Stomach (tissue), 9 donors: Measurements from ENCODE around the gene ACTN4. TPM values are rescaled to one million over a fixed set of nuclear protein-coding genes. Genes with fewer than 3 reads are reported as not detected.
A peak's percentile ranks its signal among the peaks of the same experiment; 100 is the strongest.

ENCODE experiments used
- DNase-seq, 2 donors: peaks; one replicate each; pipeline versions ENCODE4 v3.0.0 to v3.0.0-alpha.2; 2013 to 2019
- H3K27ac ChIP-seq, 5 donors: fragments of 200-600 bp in 4 of 5; sonication (generic) in 4 of 5; one replicate each; pipeline ENCODE4 v1.5.1; 2013 to 2019; ENCODE audit warnings: mild to moderate bottlenecking in 1 of 5, moderate library complexity in 1 of 5
- H3K27me3 ChIP-seq, 3 donors: fragments of 200-600 bp; sonication (generic); one replicate each; pipeline ENCODE4 v1.5.1; 2017 to 2019; ENCODE audit warnings: mixed run types in 1 of 3
- H3K36me3 ChIP-seq, 4 donors: fragments of 200-600 bp; sonication (generic); 1 replicate in 3 of 4; 2 replicates in 1 of 4; pipeline ENCODE4 v1.5.1; 2016 to 2019
- H3K4me1 ChIP-seq, 4 donors: fragments of 200-600 bp; sonication (generic); one replicate each; pipeline ENCODE4 v1.5.1; 2016 to 2019
- H3K4me3 ChIP-seq, 4 donors: fragments of 200-600 bp; sonication (generic) in 3 of 4; one replicate each; pipeline ENCODE4 v1.5.1; 2016 to 2019; ENCODE audit warnings: mild to moderate bottlenecking in 1 of 4
- H3K9me3 ChIP-seq, 4 donors: fragments of 200-600 bp; sonication (generic); one replicate each; pipeline ENCODE4 v1.5.1; 2016 to 2019
- EP300 ChIP-seq: sonication (generic); formaldehyde crosslinking; IDR thresholded peaks from one replicate; pipeline ENCODE4 v1.6.1; 2017; ENCODE audit warnings: antibody characterized with exemption
- POLR2A ChIP-seq, 4 donors: fragments of 450-650 bp; IDR thresholded peaks; one replicate each; pipeline ENCODE4 v1.6.1; 2016; ENCODE audit warnings: antibody characterized with exemption in 4 of 4, control low read depth in 2 of 4, mild to moderate bottlenecking in 1 of 4, moderate library complexity in 1 of 4
- POLR2AphosphoS5 ChIP-seq, 3 donors: sonication (generic); formaldehyde crosslinking; IDR thresholded peaks; one replicate each; pipeline ENCODE4 v1.6.1; 2016; ENCODE audit warnings: antibody characterized with exemption in 3 of 3
- WGBS, 5 donors: extraction: QIAGEN DNeasy Blood & Tissue Kit in 3 of 5; methylation state at CpG; one replicate each; pipeline versions ENCODE4 v1.1.5 to v1.1.7; 2013 to 2018; 5-methylcytosine and 5-hydroxymethylcytosine counted together
- intact Hi-C: fragments of 100-400 bp; cut with DNase I; formaldehyde crosslinking; loops from one replicate; pipeline ENCODE4 v1.15.1; 2023; ENCODE audit warnings: low total_unique reads
- polyA plus RNA-seq, 3 donors: library from polyadenylated mRNA; stranded (reverse); fragments of 200-250 nt; gene quantifications; one replicate each; pipeline ENCODE4 v1.2.3, GENCODE V29; 2013
- total RNA-seq, 5 donors: library from RNA; depleted of rRNA; stranded (reverse); fragments of >200 nt; gene quantifications; one replicate each; pipeline versions ENCODE4 v1.1.0 to v1.2.3, GENCODE V29; 2014 to 2016
- TF ChIP-seq, protein P1 (sequence below), 7 experiments: fragments of 450-650 bp in 4 of 7; fragments of 200-600 bp in 3 of 7; sonication (generic) in 3 of 7; IDR thresholded peaks; one replicate each; pipeline ENCODE4 v1.5.1; 2016 to 2019; ENCODE audit warnings: antibody characterized with exemption in 7 of 7, control low read depth in 2 of 7, mild to moderate bottlenecking in 1 of 7
- donor health status: healthy with polysubstance abuse.
- donor health status: Bipolar disorder and iron deficiency.
- donor health status: healthy.

The ACTN4 gene
- total and polyA plus RNA-seq, 8 donors: 55.3 to 343 (median 261) TPM

DNA sequence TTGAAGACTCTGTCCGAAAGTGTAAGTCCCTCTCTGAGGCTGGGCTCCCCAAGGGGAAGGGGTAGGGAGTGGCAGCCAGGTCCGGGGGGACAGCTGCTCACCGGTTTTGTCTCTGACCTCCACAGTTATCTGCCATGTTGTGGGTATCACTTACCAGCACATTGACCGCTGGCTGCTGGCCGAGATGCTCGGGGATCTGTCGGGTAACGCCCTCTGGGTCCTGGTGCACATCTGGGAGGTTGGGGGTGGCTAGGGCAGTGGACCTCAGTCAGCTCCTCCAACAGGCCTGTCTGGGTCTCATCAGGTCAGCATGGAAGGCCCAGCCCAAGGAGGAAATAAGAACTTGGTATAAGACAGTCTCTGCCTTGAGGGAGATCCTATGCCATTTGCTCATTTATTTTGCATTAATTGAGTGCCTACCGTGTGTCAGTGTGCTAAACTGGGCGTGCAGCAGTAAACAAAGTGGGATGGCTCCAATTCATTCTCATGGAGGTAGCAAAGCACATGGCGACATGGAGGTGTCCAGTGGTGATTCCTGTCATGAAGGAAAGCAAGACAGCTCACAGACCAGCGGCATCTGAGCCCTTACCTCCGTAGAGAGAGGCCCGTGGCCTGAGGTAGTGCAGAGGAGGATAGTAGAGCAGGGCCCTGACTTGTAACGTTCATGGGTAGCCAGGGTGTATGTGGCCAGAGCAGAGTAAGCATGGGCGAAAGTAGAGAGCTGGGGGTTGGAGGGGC lies 14.8 kb upstream of the ACTN4 start:
- intact Hi-C loops: no loop called here
- Histone ChIP-seq H3K36me3 (peaks cover 46 to 80% (median 78%) of the 10 kb centered on the region in 4 donors), H3K27ac (no peak overlapping the region), H3K4me1 (peaks cover 9 to 31% (median 18%) of the 10 kb centered on the region in 4 donors), H3K9me3 (no peaks in the 10 kb centered on the region), H3K4me3 (no peak overlapping the region), H3K27me3 (no peaks in the 10 kb centered on the region)
- TF ChIP-seq POLR2A (IDR thresholded peaks at IDR 0.05): no peak
- no peak for TF ChIP-seq POLR2AphosphoS5 (IDR thresholded peaks at IDR 0.05)
- TF ChIP-seq EP300: no peak
- TF ChIP-seq, protein P1, sequence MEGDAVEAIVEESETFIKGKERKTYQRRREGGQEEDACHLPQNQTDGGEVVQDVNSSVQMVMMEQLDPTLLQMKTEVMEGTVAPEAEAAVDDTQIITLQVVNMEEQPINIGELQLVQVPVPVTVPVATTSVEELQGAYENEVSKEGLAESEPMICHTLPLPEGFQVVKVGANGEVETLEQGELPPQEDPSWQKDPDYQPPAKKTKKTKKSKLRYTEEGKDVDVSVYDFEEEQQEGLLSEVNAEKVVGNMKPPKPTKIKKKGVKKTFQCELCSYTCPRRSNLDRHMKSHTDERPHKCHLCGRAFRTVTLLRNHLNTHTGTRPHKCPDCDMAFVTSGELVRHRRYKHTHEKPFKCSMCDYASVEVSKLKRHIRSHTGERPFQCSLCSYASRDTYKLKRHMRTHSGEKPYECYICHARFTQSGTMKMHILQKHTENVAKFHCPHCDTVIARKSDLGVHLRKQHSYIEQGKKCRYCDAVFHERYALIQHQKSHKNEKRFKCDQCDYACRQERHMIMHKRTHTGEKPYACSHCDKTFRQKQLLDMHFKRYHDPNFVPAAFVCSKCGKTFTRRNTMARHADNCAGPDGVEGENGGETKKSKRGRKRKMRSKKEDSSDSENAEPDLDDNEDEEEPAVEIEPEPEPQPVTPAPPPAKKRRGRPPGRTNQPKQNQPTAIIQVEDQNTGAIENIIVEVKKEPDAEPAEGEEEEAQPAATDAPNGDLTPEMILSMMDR (IDR thresholded peaks at IDR 0.05): no peak
- 88 to 94% (median 92%) methylated on average over 15 to 16 of the region's 16 CpGs for WGBS, 5 donors
- no peak for DNase-seq

- Histone ChIP-seq H3K27ac (peak overlapping the region in 3 of 5 donors; percentile 11 to 52 (median 48)), H3K4me3 (no peak overlapping the region), H3K36me3 (peaks cover 28 to 71% (median 67%) of the 10 kb centered on the region in 4 donors), H3K27me3 (no peaks in the 10 kb centered on the region), H3K4me1 (peaks cover 9 to 31% (median 18%) of the 10 kb centered on the region in 4 donors), H3K9me3 (no peaks in the 10 kb centered on the region)
- intact Hi-C loops: no loop called here
- peak; percentile 83 to 89 for DNase-seq
- 65 to 72% (median 69%) methylated on average over 17 of the region's 17 CpGs for WGBS, 5 donors
- TF ChIP-seq, protein P1 (IDR thresholded peaks at IDR 0.05): peak in 5 of 7 experiments; percentile 89 to 96 (median 95)
- TF ChIP-seq EP300 (no peak), POLR2AphosphoS5 (IDR thresholded peaks at IDR 0.05) (peak in 2 of 3 donors; percentile 19 to 54), POLR2A (IDR thresholded peaks at IDR 0.05) (no peak)
These were observed 12.5 kb upstream of the ACTN4 start for GRCh38 chr19:38634757-38635482.

GRCh38 chr19:38635483-38636399 lies 11.7 kb upstream of the ACTN4 start:
- Histone ChIP-seq H3K36me3 (peaks cover 21 to 63% (median 59%) of the 10 kb centered on the region in 4 donors), H3K9me3 (no peaks in the 10 kb centered on the region), H3K4me1 (peaks cover 9 to 31% (median 18%) of the 10 kb centered on the region in 4 donors), H3K27ac (peak overlapping the region in 4 of 5 donors; percentile 48 to 72 (median 62)), H3K4me3 (no peak overlapping the region), H3K27me3 (no peaks in the 10 kb centered on the region)
- DNase-seq: no peak
- TF ChIP-seq EP300 (no peak), POLR2A (IDR thresholded peaks at IDR 0.05) (no peak), POLR2AphosphoS5 (IDR thresholded peaks at IDR 0.05) (no peak)
- TF ChIP-seq, protein P1 (IDR thresholded peaks at IDR 0.05): no peak
- intact Hi-C loops: no loop called here
- 77 to 87% (median 83%) methylated on average over 16 to 17 of the region's 17 CpGs for WGBS, 5 donors

DNA sequence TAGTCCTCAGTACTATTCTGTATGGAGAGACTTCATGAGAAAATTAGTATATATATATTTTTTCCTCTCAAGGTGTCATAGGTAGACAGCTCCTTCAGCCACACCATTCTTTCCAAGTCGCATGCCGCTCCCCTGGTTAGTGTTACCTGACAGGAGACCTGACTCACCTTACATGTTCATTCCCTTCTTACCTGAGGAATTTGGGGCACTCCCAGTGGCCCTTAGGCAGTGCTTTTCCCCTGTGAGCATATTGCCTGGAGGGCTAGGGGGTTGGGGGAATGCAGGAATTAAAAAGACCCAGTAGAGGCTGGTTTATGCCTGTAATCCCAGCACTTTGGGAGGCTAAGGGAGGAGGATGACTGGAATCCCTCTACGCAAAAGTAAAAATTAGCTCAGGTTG lies 9.0 kb upstream of the ACTN4 start:
- H3K27ac ChIP-seq: no peak overlapping the region
- intact Hi-C loops: no loop called here
- no peaks in the 10 kb centered on the region for H3K9me3 ChIP-seq
- DNase-seq: no peak
- WGBS, 5 donors: 94 to 100% (median 98%) methylated on average over 3 of the region's 3 CpGs
- no peaks in the 10 kb centered on the region for H3K27me3 ChIP-seq
- peaks cover 7 to 36% (median 32%) of the 10 kb centered on the region in 4 donors for H3K36me3 ChIP-seq
- H3K4me3 ChIP-seq: no peak overlapping the region
- H3K4me1 ChIP-seq: peaks cover 9 to 31% (median 18%) of the 10 kb centered on the region in 4 donors
- TF ChIP-seq POLR2AphosphoS5 (IDR thresholded peaks at IDR 0.05) (no peak), EP300 (no peak), POLR2A (IDR thresholded peaks at IDR 0.05) (no peak)
- TF ChIP-seq, protein P1 (IDR thresholded peaks at IDR 0.05): no peak
